ENCODE data around the gene FBXO10. TPM values are rescaled to one million over a fixed set of nuclear protein-coding genes. Genes with fewer than 3 reads are reported as not detected.
"Not testable (repeated sequence)": the region's sequence is repeated elsewhere in the genome, so short reads cannot be mapped to it uniquely, and the experiment has no call there.

Gene FBXO10
- total RNA-seq, 4 donors from 2014 or later: 5.7 to 11.4 (median 9.2) TPM

- Histone ChIP-seq H3K27ac (no peak overlapping the region), H3K27me3 (no peaks in the 10 kb centered on the region), H3K9me3 (no peaks in the 10 kb centered on the region), H3K4me3 (no peak overlapping the region), H3K36me3 (peaks cover 0 to 91% (median 0%) of the 10 kb centered on the region in 3 donors), H3K4me1 (no peaks in the 10 kb centered on the region)
- 75 to 86% methylated on average over 11 to 12 of the region's 13 CpGs for WGBS, 2 donors
- no peak for DNase-seq (ENCODE audit: low spot score in 2 of 2)
- TF ChIP-seq EP300 (IDR thresholded peaks at IDR 0.05) (no peak), POLR2A (IDR thresholded peaks at IDR 0.05) (no peak)
- TF ChIP-seq, protein P1, sequence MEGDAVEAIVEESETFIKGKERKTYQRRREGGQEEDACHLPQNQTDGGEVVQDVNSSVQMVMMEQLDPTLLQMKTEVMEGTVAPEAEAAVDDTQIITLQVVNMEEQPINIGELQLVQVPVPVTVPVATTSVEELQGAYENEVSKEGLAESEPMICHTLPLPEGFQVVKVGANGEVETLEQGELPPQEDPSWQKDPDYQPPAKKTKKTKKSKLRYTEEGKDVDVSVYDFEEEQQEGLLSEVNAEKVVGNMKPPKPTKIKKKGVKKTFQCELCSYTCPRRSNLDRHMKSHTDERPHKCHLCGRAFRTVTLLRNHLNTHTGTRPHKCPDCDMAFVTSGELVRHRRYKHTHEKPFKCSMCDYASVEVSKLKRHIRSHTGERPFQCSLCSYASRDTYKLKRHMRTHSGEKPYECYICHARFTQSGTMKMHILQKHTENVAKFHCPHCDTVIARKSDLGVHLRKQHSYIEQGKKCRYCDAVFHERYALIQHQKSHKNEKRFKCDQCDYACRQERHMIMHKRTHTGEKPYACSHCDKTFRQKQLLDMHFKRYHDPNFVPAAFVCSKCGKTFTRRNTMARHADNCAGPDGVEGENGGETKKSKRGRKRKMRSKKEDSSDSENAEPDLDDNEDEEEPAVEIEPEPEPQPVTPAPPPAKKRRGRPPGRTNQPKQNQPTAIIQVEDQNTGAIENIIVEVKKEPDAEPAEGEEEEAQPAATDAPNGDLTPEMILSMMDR (IDR thresholded peaks at IDR 0.05): no peak
Measured at GRCh38 chr9:37517923-37518322, 58.3 kb downstream of the FBXO10 start.

DNA sequence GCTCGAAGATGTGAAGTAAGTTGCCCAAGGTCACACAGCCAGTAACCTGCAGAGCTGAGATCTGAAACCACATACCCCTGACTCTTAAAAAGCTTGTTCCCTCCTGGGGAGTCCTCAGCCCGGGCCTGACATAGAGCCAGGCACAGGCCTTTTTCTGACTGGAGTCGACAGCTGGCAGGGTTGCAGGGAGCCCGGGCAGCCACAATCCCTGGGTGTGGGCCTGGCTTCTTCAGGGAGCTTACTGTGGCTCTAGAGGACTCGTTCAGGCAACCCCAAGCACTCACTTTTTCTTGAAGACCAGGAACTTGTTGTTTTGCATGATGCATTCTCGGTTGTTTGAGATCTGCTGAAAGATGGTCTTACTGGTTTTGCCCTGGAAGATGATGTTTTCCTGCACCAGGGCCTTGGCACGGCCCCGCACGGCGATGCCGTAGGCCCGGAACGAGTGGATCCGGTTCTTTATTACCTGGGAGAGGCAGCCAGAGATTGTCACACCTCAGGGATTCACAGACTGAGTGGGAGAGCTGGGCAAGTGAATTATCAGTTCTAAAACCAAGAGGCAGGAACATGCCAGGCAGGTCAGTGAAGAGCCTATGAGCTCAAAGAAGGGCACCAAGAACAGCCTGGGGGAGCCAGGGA lies 60.4 kb downstream of the FBXO10 start:
- Histone ChIP-seq H3K9me3 (no peaks in the 10 kb centered on the region), H3K36me3 (peaks cover 0 to 91% (median 0%) of the 10 kb centered on the region in 3 donors), H3K4me1 (no peaks in the 10 kb centered on the region), H3K27ac (no peak overlapping the region), H3K27me3 (no peaks in the 10 kb centered on the region), H3K4me3 (no peak overlapping the region)
- WGBS, 2 donors: 90 to 97% methylated on average over 14 of the region's 14 CpGs
- no peak for DNase-seq (ENCODE audit: low spot score in 2 of 2)
- TF ChIP-seq, protein P1 (IDR thresholded peaks at IDR 0.05): no peak
- no peak for TF ChIP-seq POLR2A (IDR thresholded peaks at IDR 0.05)
- TF ChIP-seq EP300 (IDR thresholded peaks at IDR 0.05): no peak

DNA sequence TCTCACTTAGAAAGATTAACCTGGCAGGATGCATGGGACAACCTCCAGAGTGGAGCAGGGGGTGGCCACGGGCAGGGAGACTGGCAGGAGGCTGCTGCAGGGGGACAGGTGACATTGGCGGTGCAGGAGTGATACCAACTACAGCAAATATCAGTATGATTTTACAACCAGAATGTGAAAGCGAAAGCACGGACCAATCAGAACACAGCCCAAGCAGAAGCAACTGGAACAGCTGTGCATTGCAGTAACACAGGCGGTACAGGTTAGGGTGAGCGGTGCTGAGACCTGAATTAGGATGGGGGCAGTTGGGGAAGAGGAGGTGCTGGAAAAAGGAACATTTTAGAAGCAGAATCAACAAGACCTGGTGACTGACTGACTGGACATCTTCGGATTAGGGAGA lies 61.2 kb downstream of the FBXO10 start:
- WGBS, 2 donors: 94 to 95% methylated on average over 7 of the region's 7 CpGs
- Histone ChIP-seq H3K27ac (no peak overlapping the region), H3K27me3 (no peaks in the 10 kb centered on the region), H3K9me3 (no peaks in the 10 kb centered on the region), H3K4me1 (no peaks in the 10 kb centered on the region), H3K4me3 (no peak overlapping the region), H3K36me3 (peaks cover 0 to 91% (median 0%) of the 10 kb centered on the region in 3 donors)
- TF ChIP-seq EP300 (IDR thresholded peaks at IDR 0.05) (no peak), POLR2A (IDR thresholded peaks at IDR 0.05) (no peak)
- TF ChIP-seq, protein P1 (IDR thresholded peaks at IDR 0.05): no peak
- DNase-seq (ENCODE audit: low spot score in 2 of 2): no peak

DNA sequence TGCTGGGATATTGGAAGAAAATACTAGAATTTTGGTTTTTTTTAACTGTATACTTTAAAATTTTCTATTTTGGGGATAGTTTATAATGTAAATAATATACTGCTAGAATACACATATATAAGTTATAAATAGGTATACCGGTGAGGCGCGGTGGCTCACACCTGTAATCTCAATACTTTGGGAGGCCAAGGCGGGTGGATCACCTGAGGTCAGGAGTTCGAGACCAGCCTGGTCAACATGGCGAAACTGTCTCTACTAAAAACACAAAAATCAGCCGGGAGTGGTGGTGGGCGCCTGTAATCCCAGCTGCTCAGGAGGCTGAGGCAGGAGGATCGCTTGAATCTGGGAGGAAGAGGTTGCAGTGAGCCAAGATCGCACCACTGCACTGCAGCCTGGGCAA lies 61.8 kb downstream of the FBXO10 start:
- not testable (repeated sequence) for H3K27me3 ChIP-seq; H3K9me3 ChIP-seq; H3K4me3 ChIP-seq; H3K4me1 ChIP-seq; H3K27ac ChIP-seq; DNase-seq (ENCODE audit: low spot score in 2 of 2)
- peaks cover 0 to 86% (median 0%) of the 10 kb centered on the region in 3 donors for H3K36me3 ChIP-seq
- WGBS, 2 donors: 97 to 99% methylated on average over 10 of the region's 10 CpGs

GRCh38 chr9:37512437-37512836 lies 63.7 kb downstream of the FBXO10 start:
- no peaks in the 10 kb centered on the region for H3K27me3 ChIP-seq
- no peak for DNase-seq (ENCODE audit: low spot score in 2 of 2)
- no peaks in the 10 kb centered on the region for H3K9me3 ChIP-seq
- WGBS, 2 donors: 79 to 84% methylated on average over 10 to 12 of the region's 12 CpGs
- no peaks in the 10 kb centered on the region for H3K4me1 ChIP-seq
- peaks cover 0 to 82% (median 0%) of the 10 kb centered on the region in 3 donors for H3K36me3 ChIP-seq
- H3K27ac ChIP-seq: no peak overlapping the region
- H3K4me3 ChIP-seq: no peak overlapping the region
- TF ChIP-seq EP300 (IDR thresholded peaks at IDR 0.05) (no peak), POLR2A (IDR thresholded peaks at IDR 0.05) (no peak)
- TF ChIP-seq, protein P1 (IDR thresholded peaks at IDR 0.05): no peak

Data from tibial nerve (tissue), 4 donors.